Upper lobe of left lung (tissue), 6 donors: Measurements from ENCODE around the gene TMEM258. TPM values are rescaled to one million over a fixed set of nuclear protein-coding genes. Genes with fewer than 3 reads are reported as not detected.

Experiments used
- ATAC-seq, 2 donors: fragments of 200-7000 bp; cut with Tn5 transposase; one replicate each; pipeline ENCODE4 v1.9.1; 2022; ENCODE audit warnings: mild to moderate bottlenecking in 2 of 2, moderate library complexity in 2 of 2; ENCODE audit not compliant: low FRiP score in 2 of 2
- DNase-seq, 2 donors: peaks; one replicate each; pipeline ENCODE4 v3.0.0-alpha.2; 2019 to 2020
- H3K27ac ChIP-seq, 4 donors: fragments of 200-600 bp; sonication (generic); one replicate each; pipeline ENCODE4 v1.5.1; 2016 to 2019
- H3K27me3 ChIP-seq, 4 donors: fragments of 200-600 bp; sonication (generic); one replicate each; pipeline ENCODE4 v1.5.1; 2017 to 2019
- H3K36me3 ChIP-seq, 4 donors: fragments of 200-600 bp; sonication (generic); one replicate each; pipeline ENCODE4 v1.5.1; 2016 to 2019
- H3K4me1 ChIP-seq, 4 donors: fragments of 200-600 bp; sonication (generic); one replicate each; pipeline ENCODE4 v1.5.1; 2018 to 2019
- H3K4me3 ChIP-seq, 4 donors: fragments of 200-600 bp; sonication (generic); one replicate each; pipeline ENCODE4 v1.5.1; 2017 to 2019; ENCODE audit warnings: mild to moderate bottlenecking in 2 of 4, moderate library complexity in 1 of 4
- H3K9me3 ChIP-seq, 4 donors: fragments of 200-600 bp; sonication (generic); one replicate each; pipeline ENCODE4 v1.5.1; 2018 to 2019
- CTCF ChIP-seq, 6 experiments: fragments of 450-650 bp in 4 of 6; fragments of 200-600 bp in 2 of 6; sonication (generic) in 2 of 6; IDR thresholded peaks; one replicate each; pipeline ENCODE4 v1.5.1; 2016 to 2019; ENCODE audit warnings: antibody characterized with exemption in 6 of 6
- EP300 ChIP-seq, 4 donors: sonication (generic); formaldehyde crosslinking; IDR thresholded peaks; one replicate each; pipeline ENCODE4 v1.5.1; 2017; ENCODE audit warnings: antibody characterized with exemption in 4 of 4, control low read depth in 2 of 4
- POLR2A ChIP-seq, 4 donors: fragments of 450-650 bp; IDR thresholded peaks; one replicate each; pipeline ENCODE4 v1.5.1; 2016 to 2017; ENCODE audit warnings: antibody characterized with exemption in 4 of 4, mild to moderate bottlenecking in 2 of 4
- POLR2AphosphoS5 ChIP-seq, 2 donors: sonication (generic); formaldehyde crosslinking; IDR thresholded peaks; one replicate each; pipeline ENCODE4 v1.5.1; 2017; ENCODE audit warnings: antibody characterized with exemption in 2 of 2
- WGBS, 2 donors: methylation state at CpG; one replicate each; pipeline ENCODE4 v1.1.5; 2017 to 2018; 5-methylcytosine and 5-hydroxymethylcytosine counted together
- total RNA-seq, 6 donors: library from RNA; depleted of rRNA in 4 of 6; stranded (reverse); fragments of >200 nt in 4 of 6; gene quantifications; one replicate each; pipeline versions ENCODE4 v1.1.0 to v1.2.1, GENCODE V29; 2016 to 2021
- donor health status: DM: no; HTN: no; CAD: no; lungs with moderate emphysema.
- donor health status: DM: no; HTN: yes; CAD: no; lungs with severe emphysema.

TMEM258 gene
- total RNA-seq, 6 donors from 2014 or later: 8.4 to 106 (median 34.9) TPM

- peaks cover 7 to 36% (median 28%) of the 10 kb centered on the region in 4 donors for H3K36me3 ChIP-seq
- peak in 1 of 2 donors; percentile 42 for DNase-seq
- H3K27ac ChIP-seq: peak overlapping the region; percentile 97 to 99 (median 98)
- no peaks in the 10 kb centered on the region for H3K9me3 ChIP-seq
- 70 to 75% methylated on average over 16 of the region's 16 CpGs for WGBS, 2 donors
- peaks cover 5 to 27% (median 10%) of the 10 kb centered on the region in 4 donors for H3K4me1 ChIP-seq
- H3K27me3 ChIP-seq: no peaks in the 10 kb centered on the region
- no peak for ATAC-seq
- H3K4me3 ChIP-seq: peak overlapping the region in 3 of 4 donors; percentile 72 to 84 (median 73)
- TF ChIP-seq POLR2A (IDR thresholded peaks at IDR 0.05): peak in 1 of 4 donors; percentile 15
- no peak for TF ChIP-seq CTCF (IDR thresholded peaks at IDR 0.05)
- TF ChIP-seq EP300 (IDR thresholded peaks at IDR 0.05): no peak
- no peak for TF ChIP-seq POLR2AphosphoS5 (IDR thresholded peaks at IDR 0.05)
Measured at GRCh38 chr11:61814247-61814957, 22.0 kb upstream of the TMEM258 start.

- Histone ChIP-seq H3K27ac (no peak overlapping the region), H3K4me1 (peaks cover 5 to 27% (median 10%) of the 10 kb centered on the region in 4 donors), H3K27me3 (no peaks in the 10 kb centered on the region), H3K4me3 (no peak overlapping the region), H3K36me3 (peaks cover 7 to 48% (median 42%) of the 10 kb centered on the region in 4 donors), H3K9me3 (no peaks in the 10 kb centered on the region)
- DNase-seq (no peak), ATAC-seq (no peak)
- TF ChIP-seq POLR2A (IDR thresholded peaks at IDR 0.05): no peak
- 91 to 92% methylated on average over 4 of the region's 4 CpGs for WGBS, 2 donors
Measured at GRCh38 chr11:61812736-61813411, 20.5 kb upstream of the TMEM258 start.

- no peak overlapping the region for H3K27ac ChIP-seq
- peaks cover 7 to 56% (median 47%) of the 10 kb centered on the region in 4 donors for H3K36me3 ChIP-seq
- whole genome bisulfite sequencing, 2 donors: 87 to 94% methylated on average over 5 of the region's 5 CpGs
- no peak for DNase-seq
- no peak overlapping the region for H3K4me3 ChIP-seq
- no peak for ATAC-seq
- no peak for TF ChIP-seq CTCF (IDR thresholded peaks at IDR 0.05)
- TF ChIP-seq EP300 (IDR thresholded peaks at IDR 0.05): no peak
- TF ChIP-seq POLR2A (IDR thresholded peaks at IDR 0.05): no peak
- no peak for TF ChIP-seq POLR2AphosphoS5 (IDR thresholded peaks at IDR 0.05)
- H3K9me3 ChIP-seq: no peaks in the 10 kb centered on the region
- no peaks in the 10 kb centered on the region for H3K27me3 ChIP-seq
- H3K4me1 ChIP-seq: peaks cover 0 to 17% (median 6%) of the 10 kb centered on the region in 4 donors
Measured at GRCh38 chr11:61811831-61812230, 19.4 kb upstream of the TMEM258 start.

- 91 to 96% methylated on average over 8 of the region's 8 CpGs for WGBS, 2 donors
- H3K36me3 ChIP-seq: peaks cover 7 to 64% (median 54%) of the 10 kb centered on the region in 4 donors
Measured at GRCh38 chr11:61810671-61811175, 18.3 kb upstream of the TMEM258 start.

More at GRCh38 chr11:61810671-61811175, 18.3 kb upstream of the TMEM258 start:
- ATAC-seq (no peak), DNase-seq (no peak)
- H3K27me3 ChIP-seq: no peaks in the 10 kb centered on the region
- no peak overlapping the region for H3K27ac ChIP-seq
- TF ChIP-seq POLR2AphosphoS5 (IDR thresholded peaks at IDR 0.05): no peak
- no peak for TF ChIP-seq CTCF (IDR thresholded peaks at IDR 0.05)
- TF ChIP-seq POLR2A (IDR thresholded peaks at IDR 0.05): no peak
- TF ChIP-seq EP300 (IDR thresholded peaks at IDR 0.05): no peak
- no peak overlapping the region for H3K4me3 ChIP-seq
- H3K9me3 ChIP-seq: no peaks in the 10 kb centered on the region
- H3K4me1 ChIP-seq: peaks cover 0 to 6% (median 3%) of the 10 kb centered on the region in 4 donors
